Subcutaneous abdominal adipose tissue (tissue), 5 donors: ENCODE measurements around the gene UBE2V1.

Experiments
- H3K27ac ChIP-seq: one replicate; pipeline ENCODE4 v1.7.0; 2013; ENCODE audit warnings: low read depth, mild to moderate bottlenecking, inconsistent platforms, low read length, moderate library complexity
- H3K27me3 ChIP-seq, 5 donors: one replicate each; pipeline ENCODE4 v1.7.0; 2013; ENCODE audit warnings: low read length in 5 of 5, inconsistent platforms in 1 of 5; ENCODE audit not compliant: control insufficient read depth in 5 of 5, insufficient read depth in 4 of 5
- H3K36me3 ChIP-seq, 5 donors: one replicate each; pipeline ENCODE4 v1.7.0; 2013; ENCODE audit warnings: low read length in 5 of 5; ENCODE audit not compliant: control insufficient read depth in 5 of 5, insufficient read depth in 5 of 5
- H3K4me1 ChIP-seq, 5 donors: one replicate each; pipeline ENCODE4 v1.7.0; 2013; ENCODE audit warnings: low read length in 5 of 5, mild to moderate bottlenecking in 3 of 5, moderate library complexity in 1 of 5; ENCODE audit not compliant: control insufficient read depth in 5 of 5, insufficient read depth in 5 of 5
- H3K4me3 ChIP-seq, 5 donors: one replicate each; pipeline ENCODE4 v1.7.0; 2013; ENCODE audit warnings: low read length in 5 of 5, low read depth in 1 of 5
- H3K9ac ChIP-seq, 5 donors: one replicate each; pipeline ENCODE4 v1.7.0; 2013; ENCODE audit warnings: low read length in 5 of 5, mild to moderate bottlenecking in 4 of 5, moderate library complexity in 3 of 5
- H3K9me3 ChIP-seq, 5 donors: one replicate each; pipeline ENCODE4 v1.7.0; 2013; ENCODE audit warnings: low read length in 5 of 5; ENCODE audit not compliant: control insufficient read depth in 5 of 5
- donor health status: healthy.
- donor health status: healthy.
- donor health status: healthy.
- donor health status: healthy.
- donor health status: healthy.

Gene UBE2V1

DNA sequence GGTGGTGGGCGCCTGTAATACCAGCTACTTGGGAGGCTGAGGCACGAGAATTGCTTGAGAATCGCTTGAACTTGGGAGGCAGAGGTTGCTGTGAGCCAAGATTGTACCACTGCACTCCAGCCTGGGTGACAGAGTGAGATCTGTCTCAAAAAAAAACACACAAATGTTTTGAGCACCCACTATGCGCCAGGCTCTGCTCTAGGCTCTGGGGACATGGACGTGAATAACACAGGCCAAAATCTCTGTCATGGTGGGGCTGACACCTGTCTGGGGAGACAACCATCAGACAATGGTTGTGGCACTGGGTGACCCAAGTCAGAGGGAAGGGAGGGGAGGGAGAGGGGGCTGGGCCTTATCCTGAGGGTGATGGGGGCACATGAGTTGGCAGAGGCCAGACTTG is 62.7 kb downstream of the UBE2V1 start:
- H3K9ac ChIP-seq = no peak overlapping the region
- H3K27ac ChIP-seq = no peak overlapping the region
- H3K36me3 ChIP-seq = no peaks in the 10 kb centered on the region
- H3K4me3 ChIP-seq = no peak overlapping the region
- H3K27me3 ChIP-seq = peaks cover 0 to 4% (median 0%) of the 10 kb centered on the region in 5 donors
- no peaks in the 10 kb centered on the region for H3K9me3 ChIP-seq
- peaks cover 14 to 61% (median 43%) of the 10 kb centered on the region in 5 donors for H3K4me1 ChIP-seq

DNA sequence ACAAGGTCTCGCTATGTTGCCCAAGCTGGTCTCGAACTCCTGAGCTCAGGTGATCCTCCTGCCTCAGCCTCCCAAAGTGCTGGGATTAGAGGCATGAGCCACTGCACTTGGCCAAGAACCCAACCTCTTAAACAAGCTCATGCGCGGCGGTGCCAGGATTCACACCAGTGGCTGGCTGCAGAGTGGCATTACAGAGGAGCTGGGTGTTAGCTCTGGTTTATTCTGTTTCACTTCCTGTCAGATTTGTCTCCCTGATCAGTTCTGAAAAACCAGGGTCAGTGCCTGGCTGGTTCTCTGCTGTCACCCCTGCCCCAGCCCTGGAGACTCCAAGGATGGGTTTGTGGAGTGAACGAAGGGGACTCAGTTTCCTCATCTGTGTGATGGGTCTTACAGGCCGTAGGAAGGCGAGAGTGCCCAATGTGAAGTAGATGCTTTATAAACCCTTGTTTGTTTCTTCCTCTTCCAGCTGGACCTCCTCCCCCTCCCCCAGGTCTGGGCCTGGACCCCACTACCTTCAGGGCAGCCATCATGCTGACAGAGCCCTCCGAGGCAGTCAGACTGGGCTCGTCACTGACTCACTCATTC is 63.4 kb downstream of the UBE2V1 start:
- H3K4me1 ChIP-seq = peaks cover 11 to 56% (median 36%) of the 10 kb centered on the region in 5 donors
- no peak overlapping the region for H3K4me3 ChIP-seq

GRCh38 chr20:50048420-50049166 is 64.4 kb downstream of the UBE2V1 start:
- H3K9ac ChIP-seq = peak overlapping the region in 1 of 5 donors; percentile 20
- H3K27ac ChIP-seq = peak overlapping the region; percentile 77

More for the DNA sequence above, 63.4 kb downstream of the UBE2V1 start:
- H3K27ac ChIP-seq = no peak overlapping the region
- no peak overlapping the region for H3K9ac ChIP-seq
- H3K27me3 ChIP-seq = peaks cover 0 to under 1% (median 0%) of the 10 kb centered on the region in 5 donors
- no peaks in the 10 kb centered on the region for H3K36me3 ChIP-seq
- no peaks in the 10 kb centered on the region for H3K9me3 ChIP-seq

DNA sequence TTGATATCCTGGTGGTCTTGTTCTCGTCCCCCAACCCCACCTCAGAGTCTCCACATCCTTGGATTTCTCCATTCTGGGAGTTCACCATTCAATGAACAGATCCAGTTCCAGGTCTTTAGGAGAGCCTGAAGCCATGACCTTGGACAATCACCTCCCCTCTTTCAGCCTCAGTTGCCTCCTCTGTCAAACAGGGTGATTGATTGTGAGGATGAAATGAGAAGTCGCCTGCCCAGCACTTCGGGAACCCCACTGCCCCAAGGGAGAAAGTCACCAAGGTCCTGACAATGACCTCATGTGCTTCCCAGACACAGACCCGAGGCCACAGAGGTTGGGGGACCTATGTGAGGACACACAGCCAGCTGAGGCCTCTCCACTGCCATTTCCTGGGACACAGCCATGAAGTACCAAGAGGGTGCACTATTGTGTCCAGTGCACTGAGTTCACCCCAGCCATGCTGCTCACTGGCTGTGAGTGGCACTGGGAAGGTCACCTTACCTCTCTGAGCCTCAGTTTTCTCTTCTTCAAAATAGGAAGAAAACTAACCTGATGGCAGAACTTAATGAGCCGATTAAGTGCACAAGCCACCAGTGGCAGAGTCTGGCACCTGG is 68.5 kb downstream of the UBE2V1 start:
- H3K9ac ChIP-seq = no peak overlapping the region
- H3K9me3 ChIP-seq = no peaks in the 10 kb centered on the region
- H3K27ac ChIP-seq = no peak overlapping the region
- H3K27me3 ChIP-seq = no peaks in the 10 kb centered on the region
- H3K36me3 ChIP-seq = no peaks in the 10 kb centered on the region
- H3K4me3 ChIP-seq = no peak overlapping the region
- peaks cover 9 to 45% (median 26%) of the 10 kb centered on the region in 5 donors for H3K4me1 ChIP-seq

More at GRCh38 chr20:50048420-50049166, 64.4 kb downstream of the UBE2V1 start:
- H3K27me3 ChIP-seq = no peaks in the 10 kb centered on the region
- H3K36me3 ChIP-seq = no peaks in the 10 kb centered on the region
- no peak overlapping the region for H3K4me3 ChIP-seq
- peaks cover 9 to 56% (median 30%) of the 10 kb centered on the region in 5 donors for H3K4me1 ChIP-seq
- no peaks in the 10 kb centered on the region for H3K9me3 ChIP-seq

DNA sequence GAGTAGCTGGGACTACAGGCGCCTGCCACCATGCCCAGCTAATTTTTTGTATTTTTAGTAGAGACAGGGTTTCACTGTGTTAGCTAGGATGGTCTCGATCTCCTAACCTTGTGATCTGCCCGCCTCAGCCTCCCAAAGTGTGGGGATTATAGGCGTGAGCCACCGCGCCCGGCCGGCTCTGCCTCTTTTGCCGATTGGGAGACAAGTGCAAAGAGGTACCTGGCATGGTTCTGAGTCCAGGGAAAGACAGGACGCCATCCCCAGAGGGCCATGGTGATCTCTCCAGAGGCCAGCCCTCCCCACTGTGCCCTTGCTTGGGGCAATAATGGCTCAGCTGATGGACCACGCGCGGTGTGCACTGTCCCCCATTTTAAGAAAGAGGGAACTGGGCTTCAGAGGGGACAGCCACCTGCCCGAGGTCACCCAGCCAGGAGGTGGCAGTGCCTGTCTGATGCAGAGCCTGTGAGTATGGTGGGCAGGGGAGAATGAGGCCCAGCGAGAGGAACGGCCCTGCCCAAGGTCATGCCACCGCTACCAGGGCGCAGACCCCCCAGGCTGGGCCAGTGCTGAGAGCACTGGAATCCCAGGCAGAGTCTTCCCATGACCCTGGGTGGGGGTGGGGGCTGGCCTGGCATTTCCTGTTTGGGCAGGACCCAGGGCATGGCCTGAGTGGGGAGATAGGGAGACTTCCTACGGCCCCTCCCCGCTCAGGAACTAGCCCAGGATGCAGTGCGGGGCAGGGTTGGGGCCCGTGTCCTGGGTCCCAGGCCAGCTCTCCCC is 69.2 kb downstream of the UBE2V1 start:
- H3K36me3 ChIP-seq = no peaks in the 10 kb centered on the region
- H3K27me3 ChIP-seq = no peaks in the 10 kb centered on the region
- no peak overlapping the region for H3K9ac ChIP-seq
- H3K4me1 ChIP-seq = peaks cover 9 to 38% (median 26%) of the 10 kb centered on the region in 5 donors
- no peak overlapping the region for H3K27ac ChIP-seq
- no peak overlapping the region for H3K4me3 ChIP-seq
- H3K9me3 ChIP-seq = no peaks in the 10 kb centered on the region

DNA sequence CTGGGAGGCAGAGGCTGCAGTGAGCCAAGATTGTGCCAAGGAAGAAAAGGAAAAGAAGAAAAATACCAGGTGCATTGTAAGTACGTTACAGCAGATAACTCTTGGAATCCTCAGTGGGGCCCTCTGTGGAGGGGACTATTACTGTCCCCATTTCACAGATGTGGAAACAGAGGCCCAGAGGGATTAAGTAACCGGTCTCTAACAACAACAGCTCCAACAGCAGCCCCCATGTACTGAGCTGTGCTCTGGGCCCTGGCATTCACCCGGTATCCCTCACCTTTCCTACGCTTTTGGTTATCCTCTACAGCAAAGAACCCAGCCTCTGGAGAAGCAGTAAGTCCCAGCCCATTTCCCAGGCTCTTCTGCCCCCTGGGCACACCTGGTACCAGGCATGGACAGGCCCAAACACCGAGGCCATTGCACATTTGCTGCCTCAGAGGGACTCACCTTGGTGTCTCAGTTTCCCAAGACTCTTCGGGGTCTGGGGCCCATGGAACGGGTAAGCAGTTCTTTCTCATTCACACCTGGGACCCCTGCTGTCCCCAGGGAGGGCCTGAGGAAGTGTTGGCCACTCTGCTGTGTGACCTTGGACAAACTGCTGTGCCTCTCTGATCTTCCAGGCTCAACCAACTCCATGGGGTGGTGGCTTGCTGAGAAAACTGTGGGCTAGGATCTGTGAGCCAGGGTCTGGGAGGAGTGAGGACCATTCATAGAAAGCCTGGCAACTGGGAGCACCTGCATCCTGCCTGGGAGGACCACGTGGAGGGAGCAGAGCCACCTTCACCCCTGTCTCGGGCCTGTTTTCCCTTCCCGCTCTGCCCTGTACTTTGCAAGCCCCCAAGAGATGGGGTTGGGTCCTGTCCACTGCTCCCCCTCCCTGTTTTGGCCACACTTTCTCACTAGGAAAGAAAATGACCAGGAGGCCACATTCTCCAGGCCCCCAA is 70.3 kb downstream of the UBE2V1 start:
- no peak overlapping the region for H3K27ac ChIP-seq

GRCh38 chr20:50041246-50041873 is 71.6 kb downstream of the UBE2V1 start:
- H3K9ac ChIP-seq = no peak overlapping the region
- no peak overlapping the region for H3K4me3 ChIP-seq
- H3K9me3 ChIP-seq = no peaks in the 10 kb centered on the region
- H3K4me1 ChIP-seq = peaks cover 0 to 19% (median 6%) of the 10 kb centered on the region in 5 donors
- no peak overlapping the region for H3K27ac ChIP-seq
- H3K36me3 ChIP-seq = no peaks in the 10 kb centered on the region
- H3K27me3 ChIP-seq = no peaks in the 10 kb centered on the region

More for the DNA sequence above, 70.3 kb downstream of the UBE2V1 start:
- H3K27me3 ChIP-seq = no peaks in the 10 kb centered on the region
- no peak overlapping the region for H3K9ac ChIP-seq
- H3K9me3 ChIP-seq = no peaks in the 10 kb centered on the region
- H3K4me3 ChIP-seq = no peak overlapping the region
- H3K36me3 ChIP-seq = no peaks in the 10 kb centered on the region
- peaks cover 6 to 30% (median 18%) of the 10 kb centered on the region in 5 donors for H3K4me1 ChIP-seq

DNA sequence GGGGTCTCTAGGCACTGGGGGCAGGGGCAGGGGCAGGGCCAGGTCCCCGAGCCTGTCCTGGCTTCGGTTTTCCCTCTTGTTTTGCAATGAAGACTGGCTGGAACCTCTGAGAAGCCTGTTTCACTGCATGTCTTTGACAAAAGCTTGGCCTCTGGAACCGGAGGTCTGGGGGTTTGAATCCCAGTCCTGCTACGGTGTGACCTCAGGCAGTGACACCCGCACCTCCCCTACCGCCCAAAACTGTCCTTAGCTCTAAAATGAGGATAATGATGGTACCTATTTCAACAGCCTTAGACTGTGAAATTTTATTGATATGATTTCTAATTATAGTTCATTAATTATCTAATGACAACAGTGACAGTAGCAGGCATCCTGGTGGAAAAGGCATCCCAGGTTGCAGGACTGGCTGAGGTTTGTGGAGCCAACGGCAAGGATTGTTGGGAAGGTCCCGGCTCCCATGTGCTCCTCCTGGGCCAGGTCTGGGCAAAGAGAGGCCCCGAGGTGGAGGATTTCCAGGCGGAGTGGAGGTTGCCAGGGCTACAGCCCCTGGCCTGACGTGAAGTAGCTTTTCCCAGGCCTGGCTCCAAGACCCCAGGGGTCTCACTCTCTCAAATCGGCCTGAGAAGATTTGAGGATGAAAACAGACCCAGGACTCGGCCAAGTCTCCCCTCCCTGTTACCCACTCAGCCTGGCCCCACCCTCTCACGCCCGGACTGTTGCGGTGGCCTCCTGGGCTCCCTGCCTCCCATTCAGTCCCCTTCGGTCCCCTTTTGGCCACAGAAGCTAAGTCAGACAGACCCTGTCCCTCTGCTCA is 72.3 kb downstream of the UBE2V1 start:
- no peak overlapping the region for H3K4me3 ChIP-seq
- H3K27me3 ChIP-seq = no peaks in the 10 kb centered on the region
- H3K27ac ChIP-seq = no peak overlapping the region
- H3K9ac ChIP-seq = no peak overlapping the region
- H3K36me3 ChIP-seq = no peaks in the 10 kb centered on the region
- no peaks in the 10 kb centered on the region for H3K9me3 ChIP-seq
- H3K4me1 ChIP-seq = peaks cover 0 to 14% (median 0%) of the 10 kb centered on the region in 5 donors
